Right lobe of liver (tissue), 6 donors: ENCODE measurements around the gene PIM3. TPM values are rescaled to one million over a fixed set of nuclear protein-coding genes. Genes with fewer than 3 reads are reported as not detected.

Experiments
- ATAC-seq, 4 donors: fragments of 200-7000 bp; cut with Tn5 transposase; one replicate each; pipeline ENCODE4 v1.9.1; 2020; ENCODE audit warnings: mild to moderate bottlenecking in 4 of 4, moderate library complexity in 4 of 4
- DNase-seq, 3 donors: peaks; one replicate each; pipeline ENCODE4 v3.0.0-alpha.2; 2020
- H3K27ac ChIP-seq, 3 donors: fragments of 200-600 bp; one replicate each; pipeline ENCODE4 v1.8.0; 2022
- H3K27me3 ChIP-seq, 2 donors: fragments of 200-600 bp; one replicate each; pipeline ENCODE4 v1.8.0; 2022
- H3K36me3 ChIP-seq, 4 donors: fragments of 200-600 bp; sonication (generic) in 1 of 4; one replicate each; pipeline versions ENCODE4 v1.5.1 to v1.8.0; 2017 to 2022; ENCODE audit warnings: control low read depth in 1 of 4
- H3K4me1 ChIP-seq, 4 donors: fragments of 200-600 bp; sonication (generic) in 1 of 4; one replicate each; pipeline versions ENCODE4 v1.5.1 to v1.8.0; 2017 to 2022; ENCODE audit warnings: control low read depth in 1 of 4
- H3K4me3 ChIP-seq, 3 donors: fragments of 200-600 bp; one replicate each; pipeline ENCODE4 v1.8.0; 2022
- H3K9me3 ChIP-seq, 4 donors: fragments of 200-600 bp; sonication (generic) in 1 of 4; one replicate each; pipeline versions ENCODE4 v1.5.1 to v1.8.0; 2017 to 2022; ENCODE audit warnings: control low read depth in 1 of 4
- CTCF ChIP-seq, 4 donors: fragments of 200-600 bp in 3 of 4; fragments of 450-650 bp in 1 of 4; IDR thresholded peaks; one replicate each; pipeline versions ENCODE4 v1.5.1 to v1.8.0; 2016 to 2022; ENCODE audit warnings: antibody characterized with exemption in 4 of 4, mild to moderate bottlenecking in 2 of 4
- POLR2A ChIP-seq: fragments of 450-650 bp; IDR thresholded peaks from one replicate; pipeline ENCODE4 v1.6.1; 2017; ENCODE audit warnings: antibody characterized with exemption, mild to moderate bottlenecking
- WGBS: methylation state at CpG from one replicate; pipeline ENCODE4 v1.1.6; 2018; ENCODE audit warnings: low coverage, low lambda C conversion rate; ENCODE audit not compliant: insufficient coverage; ENCODE audit errors: missing lambda C conversion rate; 5-methylcytosine and 5-hydroxymethylcytosine counted together
- intact Hi-C, 2 donors: fragments of 100-400 bp; cut with DNase I; formaldehyde crosslinking; loops; one replicate each; pipeline versions ENCODE4 v1.11.2 to v1.14.1; 2022
- total RNA-seq, 6 experiments: library from RNA; depleted of rRNA in 2 of 6; stranded (reverse); fragments of >200 nt in 2 of 6; fragmentation: NEBNext Ultra II Directional in 3 of 6; extraction: Animal tissue kit (Norgen Biotek cat#: 25700) in 3 of 6; gene quantifications; one replicate each; pipeline versions ENCODE4 v1.1.0 to v1.2.4, GENCODE V29; 2016 to 2023
- donor health status: DM: no; HTN: yes; CAD: no.
- donor health status: DM: no; HTN: no; CAD: no.
- donor health status: DM: no; HTN: no; CAD: no.
- donor health status: DM: no; HTN: yes; CAD: no.
- donor health status: DM: no; HTN: yes; CAD: no.

The PIM3 gene
- total RNA-seq, 6 experiments from 2014 or later, result 26.7 to 64.4 (median 32.8) TPM

DNA sequence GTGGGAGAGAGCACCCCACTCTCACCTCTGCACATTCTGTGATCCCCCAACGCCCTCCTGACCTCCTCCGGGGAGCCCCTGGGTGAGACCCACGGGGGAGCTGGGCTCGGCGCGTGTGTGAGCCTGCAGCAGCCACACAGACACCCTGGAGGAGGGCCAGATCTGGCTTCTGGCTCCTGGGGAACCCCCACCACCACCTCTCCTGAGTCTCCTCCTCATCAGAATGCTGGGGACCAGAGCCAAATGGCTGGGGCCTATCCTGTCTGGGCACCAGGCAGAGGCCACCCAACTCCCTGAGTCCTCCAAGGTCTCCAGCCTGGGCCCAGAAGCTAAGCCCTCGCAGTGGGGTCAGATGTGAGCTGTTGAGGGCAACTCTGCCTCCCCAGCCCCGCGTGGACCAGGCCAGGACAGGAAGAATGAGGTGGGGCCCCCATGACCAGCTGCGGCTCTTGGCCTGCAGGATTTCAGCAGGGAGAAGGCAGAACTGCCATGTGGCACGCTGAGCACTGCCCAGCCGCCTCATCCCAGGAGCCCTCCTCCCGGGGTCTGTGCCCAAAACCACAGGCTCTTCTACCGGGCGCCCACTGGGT is 5.5 kb upstream of the PIM3 start:
- no CpG with 5 or more reads among the region's 15 CpGs for WGBS
- Histone ChIP-seq H3K36me3 (no peaks in the 10 kb centered on the region), H3K27ac (peak overlapping the region; percentile 61 to 67 (median 63)), H3K9me3 (no peaks in the 10 kb centered on the region), H3K4me3 (no peak overlapping the region), H3K4me1 (peaks cover 3 to 43% (median 31%) of the 10 kb centered on the region in 4 donors), H3K27me3 (no peaks in the 10 kb centered on the region)
- no peak for TF ChIP-seq POLR2A
- no peak for TF ChIP-seq CTCF (IDR thresholded peaks at IDR 0.05)
- DNase-seq (peak in 2 of 3 donors; percentile 28 to 59), ATAC-seq (no peak)
- intact Hi-C loops, result no loop called here

DNA sequence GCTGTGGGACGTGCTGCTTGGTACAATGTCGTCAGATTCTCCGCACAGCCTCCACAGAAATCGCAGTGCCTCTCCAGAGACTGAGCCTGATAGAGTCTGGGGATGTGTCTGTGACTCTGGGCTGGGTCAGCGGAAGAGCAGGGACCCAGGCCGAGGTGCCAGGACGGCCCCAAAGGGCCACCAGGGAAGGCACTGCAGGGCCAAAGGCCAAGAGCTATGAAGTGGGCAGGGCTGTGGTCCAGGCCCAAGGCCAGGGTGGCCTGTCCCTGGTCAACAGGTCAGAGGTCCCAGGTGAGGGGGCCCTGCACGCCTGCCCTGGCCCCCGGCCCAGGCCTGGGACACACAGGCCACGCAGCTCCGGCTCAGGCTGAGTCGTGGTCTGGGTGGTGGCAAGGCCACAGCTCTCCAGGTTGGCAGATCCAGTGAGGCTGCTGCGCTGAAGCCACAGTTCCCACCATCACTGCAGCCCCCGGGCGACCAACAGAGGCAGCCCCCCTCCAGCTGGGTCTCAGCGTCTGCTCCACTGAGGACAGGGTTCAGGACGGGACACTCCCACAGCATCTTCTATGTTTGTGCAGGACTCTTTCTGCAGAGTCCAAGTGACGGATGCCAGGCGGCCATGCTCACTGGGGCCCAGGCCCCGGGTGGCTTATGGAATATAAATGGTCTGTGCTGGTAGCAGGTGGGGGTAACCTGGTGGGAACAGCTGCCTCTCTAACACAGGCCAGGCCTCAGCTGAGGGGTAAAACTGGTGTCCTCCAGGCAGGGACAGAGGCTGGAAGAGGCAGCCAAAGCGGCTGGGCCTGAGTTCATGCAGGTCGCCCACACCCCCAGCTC is 4.8 kb upstream of the PIM3 start:
- intact Hi-C loops, result no loop called here
- WGBS, result no CpG with 5 or more reads among the region's 22 CpGs
- Histone ChIP-seq H3K4me1 (peaks cover 3 to 43% (median 31%) of the 10 kb centered on the region in 4 donors), H3K27ac (peak overlapping the region in 2 of 3 donors; percentile 61 to 63), H3K36me3 (no peaks in the 10 kb centered on the region), H3K27me3 (no peaks in the 10 kb centered on the region), H3K4me3 (no peak overlapping the region), H3K9me3 (no peaks in the 10 kb centered on the region)
- DNase-seq (peak; percentile 53 to 89 (median 82)), ATAC-seq (peak; percentile 1 to 42 (median 15))
- TF ChIP-seq CTCF (IDR thresholded peaks at IDR 0.05), result no peak
- no peak for TF ChIP-seq POLR2A

DNA sequence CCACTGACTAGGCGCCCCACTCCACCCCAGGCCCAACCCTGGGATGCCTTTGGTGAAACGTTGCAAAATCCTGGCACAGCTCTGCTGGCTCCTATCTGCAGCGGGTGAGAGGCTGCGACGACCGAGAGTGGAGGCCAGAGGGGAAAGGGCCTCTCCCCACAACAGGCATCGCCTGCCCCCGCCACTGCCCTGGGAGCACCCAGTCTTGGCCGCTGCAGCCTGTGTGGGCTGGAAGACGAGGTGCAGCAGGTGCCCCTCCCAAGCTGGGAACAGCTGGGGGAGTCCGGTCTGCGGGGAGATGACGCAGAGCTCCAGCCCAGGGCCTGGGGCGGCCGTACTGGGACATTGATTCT is 4.2 kb upstream of the PIM3 start:
- ATAC-seq (peak in 1 of 4 donors; percentile 4), DNase-seq (peak; percentile 47 to 89 (median 75))
- no peaks in the 10 kb centered on the region for H3K27me3 ChIP-seq
- intact Hi-C loops, result no loop called here
- peak overlapping the region in 2 of 3 donors; percentile 21 to 61 for H3K27ac ChIP-seq
- H3K9me3 ChIP-seq, result no peaks in the 10 kb centered on the region
- no peak for TF ChIP-seq POLR2A
- 0% methylated on average over 3 of the region's 15 CpGs for WGBS
- H3K4me1 ChIP-seq, result peaks cover 3 to 43% (median 31%) of the 10 kb centered on the region in 4 donors
- no peaks in the 10 kb centered on the region for H3K36me3 ChIP-seq
- no peak overlapping the region for H3K4me3 ChIP-seq

- H3K9me3 ChIP-seq, result no peaks in the 10 kb centered on the region
- DNase-seq, result peak in 2 of 3 donors; percentile 25 to 56
- H3K27me3 ChIP-seq, result no peaks in the 10 kb centered on the region
- 91% methylated on average over 7 of the region's 20 CpGs for WGBS
- H3K4me1 ChIP-seq, result peaks cover 3 to 43% (median 31%) of the 10 kb centered on the region in 4 donors
- peak overlapping the region in 1 of 3 donors; percentile 61 for H3K27ac ChIP-seq
- ATAC-seq, result no peak
- TF ChIP-seq CTCF (IDR thresholded peaks at IDR 0.05) (no peak), POLR2A (no peak)
- intact Hi-C loops, result no loop called here
- H3K4me3 ChIP-seq, result no peak overlapping the region
- no peaks in the 10 kb centered on the region for H3K36me3 ChIP-seq
These were observed 3.4 kb upstream of the PIM3 start for GRCh38 chr22:49956914-49957825.
